SK-N-SH treated with all-trans-retinoic acid at 6 μM for 48 hours (cell line): ENCODE measurements around the gene ADAM8.

Source experiments
- ARNTL ChIP-seq: fragments of 450-650 bp; formaldehyde crosslinking; IDR thresholded peaks from 2 replicates; pipeline ENCODE4 v1.5.0; 2020; ENCODE audit warnings: low read depth, mild to moderate bottlenecking, moderate library complexity, borderline replicate concordance
- CSDC2 ChIP-seq: fragments of 250-450 bp; sonication (Bioruptor Pico); IDR thresholded peaks from 2 replicates; pipeline ENCODE4 v1.5.0; 2020; ENCODE audit warnings: mild to moderate bottlenecking, moderate library complexity
- OSR1 ChIP-seq: fragments of 250-450 bp; sonication (Bioruptor Pico); IDR thresholded peaks from 2 replicates; pipeline ENCODE4 v1.8.0; 2022; ENCODE audit warnings: moderate library complexity, mild to moderate bottlenecking, inconsistent platforms
- RARB ChIP-seq: fragments of 250-450 bp; sonication (Bioruptor Pico); IDR thresholded peaks from 2 replicates; pipeline ENCODE4 v1.8.0; 2021; ENCODE audit warnings: mild to moderate bottlenecking, moderate library complexity
- SNAI2 ChIP-seq: fragments of 250-450 bp; sonication (Bioruptor Pico); IDR thresholded peaks from 2 replicates; pipeline ENCODE4 v1.5.0; 2020; ENCODE audit warnings: mild to moderate bottlenecking, moderate library complexity
- ZC3H10 ChIP-seq: fragments of 250-450 bp; sonication (Bioruptor Pico); IDR thresholded peaks from 2 replicates; pipeline ENCODE4 v1.5.1; 2021; ENCODE audit warnings: mild to moderate bottlenecking, moderate library complexity
- ZFP3 ChIP-seq: fragments of 250-450 bp; sonication (Bioruptor Pico); IDR thresholded peaks from 2 replicates; pipeline ENCODE4 v1.5.0; 2020; ENCODE audit warnings: mild to moderate bottlenecking, moderate library complexity
- ZFP30 ChIP-seq: fragments of 450-650 bp; formaldehyde crosslinking; IDR thresholded peaks from 2 replicates; pipeline ENCODE4 v1.5.0; 2022; ENCODE audit warnings: mild to moderate bottlenecking, moderate library complexity
- ZNF565 ChIP-seq: fragments of 450-650 bp; formaldehyde crosslinking; conservative IDR thresholded peaks from 2 replicates; pipeline ENCODE4 v1.5.0; 2020; ENCODE audit warnings: low read depth, mild to moderate bottlenecking, moderate library complexity
- TF ChIP-seq, protein P1 (sequence below): fragments of 250-450 bp; sonication (Bioruptor Pico); IDR thresholded peaks from 2 replicates; pipeline ENCODE4 v1.5.1; 2020; ENCODE audit warnings: low read depth, mild to moderate bottlenecking, moderate library complexity
- TF ChIP-seq, protein P2 (sequence below): fragments of 250-450 bp; sonication (Bioruptor Pico); IDR thresholded peaks from 2 replicates; pipeline ENCODE4 v1.5.1; 2021; ENCODE audit warnings: mild to moderate bottlenecking, moderate library complexity

DNA sequence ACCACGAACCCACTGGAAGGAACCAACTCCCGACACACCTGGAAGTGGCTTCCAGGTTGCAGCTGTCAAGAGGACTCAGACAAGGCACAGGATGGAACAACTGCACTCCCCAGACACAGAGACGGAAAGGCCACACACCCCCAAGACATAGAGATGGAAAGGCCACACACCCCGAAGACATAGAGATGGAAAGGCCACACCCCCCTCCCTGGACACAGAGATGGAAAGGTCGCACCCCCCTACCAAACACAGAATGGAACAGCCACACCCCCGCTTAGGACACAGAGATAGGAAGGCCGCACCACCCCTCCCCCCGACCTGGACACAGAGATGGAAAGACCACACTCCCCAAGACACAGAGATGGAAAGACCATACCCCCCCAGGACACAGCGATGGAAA lies 39.6 kb upstream of the ADAM8 start:
- TF ChIP-seq RARB (CRISPR knock-in tag) (no peak), OSR1 (CRISPR knock-in tag) (no peak), CSDC2 (CRISPR knock-in tag) (no peak), ZNF565 (no peak), ZC3H10 (no peak), ZFP30 (CRISPR knock-in tag) (no peak), SNAI2 (no peak), ARNTL (CRISPR knock-in tag) (no peak), ZFP3 (CRISPR knock-in tag) (no peak)
- TF ChIP-seq, protein P1, sequence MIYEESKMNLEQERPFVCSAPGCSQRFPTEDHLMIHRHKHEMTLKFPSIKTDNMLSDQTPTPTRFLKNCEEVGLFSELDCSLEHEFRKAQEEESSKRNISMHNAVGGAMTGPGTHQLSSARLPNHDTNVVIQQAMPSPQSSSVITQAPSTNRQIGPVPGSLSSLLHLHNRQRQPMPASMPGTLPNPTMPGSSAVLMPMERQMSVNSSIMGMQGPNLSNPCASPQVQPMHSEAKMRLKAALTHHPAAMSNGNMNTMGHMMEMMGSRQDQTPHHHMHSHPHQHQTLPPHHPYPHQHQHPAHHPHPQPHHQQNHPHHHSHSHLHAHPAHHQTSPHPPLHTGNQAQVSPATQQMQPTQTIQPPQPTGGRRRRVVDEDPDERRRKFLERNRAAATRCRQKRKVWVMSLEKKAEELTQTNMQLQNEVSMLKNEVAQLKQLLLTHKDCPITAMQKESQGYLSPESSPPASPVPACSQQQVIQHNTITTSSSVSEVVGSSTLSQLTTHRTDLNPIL (CRISPR knock-in tag) = no peak
- TF ChIP-seq, protein P2, sequence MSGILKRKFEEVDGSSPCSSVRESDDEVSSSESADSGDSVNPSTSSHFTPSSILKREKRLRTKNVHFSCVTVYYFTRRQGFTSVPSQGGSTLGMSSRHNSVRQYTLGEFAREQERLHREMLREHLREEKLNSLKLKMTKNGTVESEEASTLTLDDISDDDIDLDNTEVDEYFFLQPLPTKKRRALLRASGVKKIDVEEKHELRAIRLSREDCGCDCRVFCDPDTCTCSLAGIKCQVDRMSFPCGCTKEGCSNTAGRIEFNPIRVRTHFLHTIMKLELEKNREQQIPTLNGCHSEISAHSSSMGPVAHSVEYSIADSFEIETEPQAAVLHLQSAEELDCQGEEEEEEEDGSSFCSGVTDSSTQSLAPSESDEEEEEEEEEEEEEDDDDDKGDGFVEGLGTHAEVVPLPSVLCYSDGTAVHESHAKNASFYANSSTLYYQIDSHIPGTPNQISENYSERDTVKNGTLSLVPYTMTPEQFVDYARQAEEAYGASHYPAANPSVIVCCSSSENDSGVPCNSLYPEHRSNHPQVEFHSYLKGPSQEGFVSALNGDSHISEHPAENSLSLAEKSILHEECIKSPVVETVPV = no peak
